ENCODE results near the gene COQ5.

The COQ5 gene

DNA sequence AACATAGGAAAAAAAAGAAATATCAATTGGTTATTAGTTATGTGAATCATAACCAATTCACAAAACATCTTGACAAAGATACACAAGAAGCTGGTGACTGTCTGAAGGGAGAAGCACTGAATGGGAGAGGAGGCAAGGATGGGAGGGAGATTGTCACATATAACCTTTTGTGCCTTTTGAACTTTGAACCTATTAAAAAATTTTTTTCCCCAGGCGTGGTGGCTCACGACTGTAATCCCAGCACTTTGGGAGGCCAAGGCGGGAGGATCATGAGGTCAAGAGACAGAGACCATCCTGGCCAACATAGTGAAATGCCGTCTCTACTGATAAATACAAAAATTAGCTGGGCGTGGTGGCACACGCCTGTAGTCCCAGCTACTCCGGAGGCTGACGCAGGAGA is 20.4 kb downstream of the COQ5 start (continued):
- TF ChIP-seq, protein P1, sequence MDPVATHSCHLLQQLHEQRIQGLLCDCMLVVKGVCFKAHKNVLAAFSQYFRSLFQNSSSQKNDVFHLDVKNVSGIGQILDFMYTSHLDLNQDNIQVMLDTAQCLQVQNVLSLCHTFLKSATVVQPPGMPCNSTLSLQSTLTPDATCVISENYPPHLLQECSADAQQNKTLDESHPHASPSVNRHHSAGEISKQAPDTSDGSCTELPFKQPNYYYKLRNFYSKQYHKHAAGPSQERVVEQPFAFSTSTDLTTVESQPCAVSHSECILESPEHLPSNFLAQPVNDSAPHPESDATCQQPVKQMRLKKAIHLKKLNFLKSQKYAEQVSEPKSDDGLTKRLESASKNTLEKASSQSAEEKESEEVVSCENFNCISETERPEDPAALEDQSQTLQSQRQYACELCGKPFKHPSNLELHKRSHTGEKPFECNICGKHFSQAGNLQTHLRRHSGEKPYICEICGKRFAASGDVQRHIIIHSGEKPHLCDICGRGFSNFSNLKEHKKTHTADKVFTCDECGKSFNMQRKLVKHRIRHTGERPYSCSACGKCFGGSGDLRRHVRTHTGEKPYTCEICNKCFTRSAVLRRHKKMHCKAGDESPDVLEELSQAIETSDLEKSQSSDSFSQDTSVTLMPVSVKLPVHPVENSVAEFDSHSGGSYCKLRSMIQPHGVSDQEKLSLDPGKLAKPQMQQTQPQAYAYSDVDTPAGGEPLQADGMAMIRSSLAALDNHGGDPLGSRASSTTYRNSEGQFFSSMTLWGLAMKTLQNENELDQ (tag by site-specific recombination; IDR thresholded peaks at IDR 0.05; ENCODE audit: low read depth), result no peak
- TF ChIP-seq ZNF629 (tag by site-specific recombination; IDR thresholded peaks at IDR 0.05) (no peak), ZNF335 (tag by site-specific recombination; conservative IDR thresholded peaks at IDR 0.05) (no peak), ZNF654 (tag by site-specific recombination; IDR thresholded peaks at IDR 0.05; ENCODE audit: low read depth) (no peak), ZFHX2 (tag by site-specific recombination; conservative IDR thresholded peaks at IDR 0.05) (no peak)
- TF ChIP-seq, protein P2, sequence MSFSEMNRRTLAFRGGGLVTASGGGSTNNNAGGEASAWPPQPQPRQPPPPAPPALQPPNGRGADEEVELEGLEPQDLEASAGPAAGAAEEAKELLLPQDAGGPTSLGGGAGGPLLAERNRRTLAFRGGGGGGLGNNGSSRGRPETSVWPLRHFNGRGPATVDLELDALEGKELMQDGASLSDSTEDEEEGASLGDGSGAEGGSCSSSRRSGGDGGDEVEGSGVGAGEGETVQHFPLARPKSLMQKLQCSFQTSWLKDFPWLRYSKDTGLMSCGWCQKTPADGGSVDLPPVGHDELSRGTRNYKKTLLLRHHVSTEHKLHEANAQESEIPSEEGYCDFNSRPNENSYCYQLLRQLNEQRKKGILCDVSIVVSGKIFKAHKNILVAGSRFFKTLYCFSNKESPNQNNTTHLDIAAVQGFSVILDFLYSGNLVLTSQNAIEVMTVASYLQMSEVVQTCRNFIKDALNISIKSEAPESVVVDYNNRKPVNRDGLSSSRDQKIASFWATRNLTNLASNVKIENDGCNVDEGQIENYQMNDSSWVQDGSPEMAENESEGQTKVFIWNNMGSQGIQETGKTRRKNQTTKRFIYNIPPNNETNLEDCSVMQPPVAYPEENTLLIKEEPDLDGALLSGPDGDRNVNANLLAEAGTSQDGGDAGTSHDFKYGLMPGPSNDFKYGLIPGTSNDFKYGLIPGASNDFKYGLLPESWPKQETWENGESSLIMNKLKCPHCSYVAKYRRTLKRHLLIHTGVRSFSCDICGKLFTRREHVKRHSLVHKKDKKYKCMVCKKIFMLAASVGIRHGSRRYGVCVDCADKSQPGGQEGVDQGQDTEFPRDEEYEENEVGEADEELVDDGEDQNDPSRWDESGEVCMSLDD (tag by site-specific recombination; IDR thresholded peaks at IDR 0.05), result no peak
- TF ChIP-seq, protein P3, sequence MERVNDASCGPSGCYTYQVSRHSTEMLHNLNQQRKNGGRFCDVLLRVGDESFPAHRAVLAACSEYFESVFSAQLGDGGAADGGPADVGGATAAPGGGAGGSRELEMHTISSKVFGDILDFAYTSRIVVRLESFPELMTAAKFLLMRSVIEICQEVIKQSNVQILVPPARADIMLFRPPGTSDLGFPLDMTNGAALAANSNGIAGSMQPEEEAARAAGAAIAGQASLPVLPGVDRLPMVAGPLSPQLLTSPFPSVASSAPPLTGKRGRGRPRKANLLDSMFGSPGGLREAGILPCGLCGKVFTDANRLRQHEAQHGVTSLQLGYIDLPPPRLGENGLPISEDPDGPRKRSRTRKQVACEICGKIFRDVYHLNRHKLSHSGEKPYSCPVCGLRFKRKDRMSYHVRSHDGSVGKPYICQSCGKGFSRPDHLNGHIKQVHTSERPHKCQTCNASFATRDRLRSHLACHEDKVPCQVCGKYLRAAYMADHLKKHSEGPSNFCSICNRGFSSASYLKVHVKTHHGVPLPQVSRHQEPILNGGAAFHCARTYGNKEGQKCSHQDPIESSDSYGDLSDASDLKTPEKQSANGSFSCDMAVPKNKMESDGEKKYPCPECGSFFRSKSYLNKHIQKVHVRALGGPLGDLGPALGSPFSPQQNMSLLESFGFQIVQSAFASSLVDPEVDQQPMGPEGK (tag by site-specific recombination; IDR thresholded peaks at IDR 0.05), result no peak

DNA sequence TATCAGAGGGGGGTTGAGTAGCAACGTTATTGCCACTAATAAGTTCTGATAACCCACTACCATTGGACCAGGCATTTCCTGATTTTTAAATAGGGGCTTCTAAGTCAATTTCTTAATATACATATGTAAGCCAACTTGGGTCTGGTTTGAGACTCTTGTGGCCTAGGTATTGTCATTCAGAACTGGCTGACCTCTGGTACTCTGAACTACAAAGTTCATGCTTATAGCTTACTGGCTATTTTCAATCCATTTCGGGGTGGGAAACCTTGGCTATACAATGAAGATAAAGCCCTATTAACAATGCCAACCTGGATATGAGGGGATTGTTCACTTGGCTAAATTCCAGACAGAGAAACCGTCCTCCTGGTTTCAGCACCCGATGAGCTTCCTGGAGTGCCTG is 24.4 kb downstream of the COQ5 start:
- CTCF ChIA-PET, result interaction anchor here (0.9 kb wide), 1 partner anchor 8 kb away, joined by 4 read pairs; no protein-coding TSS in a partner anchor
- no peak overlapping the region for H3K4me3 ChIP-seq (ENCODE audit: low read depth, low read length)
- POLR2A ChIA-PET, result interaction anchor here (0.6 to 2.6 kb wide), 2 partner anchors 8 to 131 kb away, joined by 3 to 12 read pairs; partner anchors contain the start of gene DYNLL1
- H3K27ac ChIP-seq (ENCODE audit: extremely low read depth, low read depth, low read length), result no peak overlapping the region
- H3K36me3 ChIP-seq (ENCODE audit: control insufficient read depth in 2 of 2, insufficient read depth in 1 of 2, low read length in 2 of 2), result peaks cover 34 to 49% of the 10 kb centered on the region in 2 experiments; a peak in 2 of 3 replicates
- H3K9me3 ChIP-seq (ENCODE audit: control insufficient read depth, insufficient read depth, low read depth, low read length), result no peaks in the 10 kb centered on the region
- H3K4me1 ChIP-seq (ENCODE audit: control insufficient read depth, insufficient read depth, low read length), result no peaks in the 10 kb centered on the region
- no peak for TF ChIP-seq ZSCAN23 (tag by site-specific recombination; IDR thresholded peaks at IDR 0.05)
- TF ChIP-seq ZFP3 (tag by site-specific recombination; IDR thresholded peaks at IDR 0.05; ENCODE audit: low read depth), result no peak
- TF ChIP-seq HOXC10 (CRISPR knock-in tag; IDR thresholded peaks at IDR 0.05), result no peak
- TF ChIP-seq, protein P4, sequence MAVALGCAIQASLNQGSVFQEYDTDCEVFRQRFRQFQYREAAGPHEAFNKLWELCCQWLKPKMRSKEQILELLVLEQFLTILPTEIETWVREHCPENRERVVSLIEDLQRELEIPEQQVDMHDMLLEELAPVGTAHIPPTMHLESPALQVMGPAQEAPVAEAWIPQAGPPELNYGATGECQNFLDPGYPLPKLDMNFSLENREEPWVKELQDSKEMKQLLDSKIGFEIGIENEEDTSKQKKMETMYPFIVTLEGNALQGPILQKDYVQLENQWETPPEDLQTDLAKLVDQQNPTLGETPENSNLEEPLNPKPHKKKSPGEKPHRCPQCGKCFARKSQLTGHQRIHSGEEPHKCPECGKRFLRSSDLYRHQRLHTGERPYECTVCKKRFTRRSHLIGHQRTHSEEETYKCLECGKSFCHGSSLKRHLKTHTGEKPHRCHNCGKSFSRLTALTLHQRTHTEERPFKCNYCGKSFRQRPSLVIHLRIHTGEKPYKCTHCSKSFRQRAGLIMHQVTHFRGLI (tag by site-specific recombination; IDR thresholded peaks at IDR 0.05), result no peak

DNA sequence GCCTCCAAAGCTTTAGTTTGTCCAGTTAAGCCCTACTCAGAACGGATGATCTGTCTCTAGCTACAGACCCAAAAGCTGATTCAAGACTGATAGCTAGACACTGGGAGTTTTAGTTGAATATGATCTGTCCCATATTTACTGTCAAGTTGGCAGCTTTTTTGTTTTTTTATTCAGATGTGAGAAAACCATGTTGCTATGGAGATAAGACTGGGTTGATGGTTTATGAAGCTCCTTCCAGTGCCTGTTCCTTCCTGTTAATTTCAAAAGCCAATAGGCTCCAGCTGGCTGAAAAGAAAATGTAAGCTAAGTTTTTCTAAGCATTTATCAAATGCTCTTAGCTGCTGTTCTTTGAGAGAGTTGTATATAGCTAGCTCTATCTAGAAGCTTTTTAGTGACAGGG is 28.4 kb downstream of the COQ5 start:
- Histone ChIP-seq H3K27ac (ENCODE audit: extremely low read depth, low read depth, low read length) (no peak overlapping the region), H3K36me3 (ENCODE audit: control insufficient read depth in 2 of 2, insufficient read depth in 1 of 2, low read length in 2 of 2) (peaks cover 11 to 51% of the 10 kb centered on the region in 2 experiments), H3K4me1 (ENCODE audit: control insufficient read depth, insufficient read depth, low read length) (no peaks in the 10 kb centered on the region), H3K4me3 (ENCODE audit: low read depth, low read length) (no peak overlapping the region), H3K9me3 (ENCODE audit: control insufficient read depth, insufficient read depth, low read depth, low read length) (no peaks in the 10 kb centered on the region)
- CTCF ChIA-PET, result interaction anchor here (0.5 kb wide), 1 partner anchor 32 kb away, joined by 3 read pairs; no protein-coding TSS in a partner anchor
- POLR2A ChIA-PET, result interaction anchor here (1.1 to 1.9 kb wide), 2 partner anchors 25 to 28 kb away, joined by 3 to 5 read pairs; partner anchors contain the start of gene COQ5
- no peak for TF ChIP-seq BCL11A (tag by site-specific recombination; IDR thresholded peaks at IDR 0.05; ENCODE audit: low read depth)
- TF ChIP-seq, protein P5, sequence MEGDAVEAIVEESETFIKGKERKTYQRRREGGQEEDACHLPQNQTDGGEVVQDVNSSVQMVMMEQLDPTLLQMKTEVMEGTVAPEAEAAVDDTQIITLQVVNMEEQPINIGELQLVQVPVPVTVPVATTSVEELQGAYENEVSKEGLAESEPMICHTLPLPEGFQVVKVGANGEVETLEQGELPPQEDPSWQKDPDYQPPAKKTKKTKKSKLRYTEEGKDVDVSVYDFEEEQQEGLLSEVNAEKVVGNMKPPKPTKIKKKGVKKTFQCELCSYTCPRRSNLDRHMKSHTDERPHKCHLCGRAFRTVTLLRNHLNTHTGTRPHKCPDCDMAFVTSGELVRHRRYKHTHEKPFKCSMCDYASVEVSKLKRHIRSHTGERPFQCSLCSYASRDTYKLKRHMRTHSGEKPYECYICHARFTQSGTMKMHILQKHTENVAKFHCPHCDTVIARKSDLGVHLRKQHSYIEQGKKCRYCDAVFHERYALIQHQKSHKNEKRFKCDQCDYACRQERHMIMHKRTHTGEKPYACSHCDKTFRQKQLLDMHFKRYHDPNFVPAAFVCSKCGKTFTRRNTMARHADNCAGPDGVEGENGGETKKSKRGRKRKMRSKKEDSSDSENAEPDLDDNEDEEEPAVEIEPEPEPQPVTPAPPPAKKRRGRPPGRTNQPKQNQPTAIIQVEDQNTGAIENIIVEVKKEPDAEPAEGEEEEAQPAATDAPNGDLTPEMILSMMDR (tag by site-specific recombination; IDR thresholded peaks at IDR 0.05), result no peak
- TF ChIP-seq, protein P6, sequence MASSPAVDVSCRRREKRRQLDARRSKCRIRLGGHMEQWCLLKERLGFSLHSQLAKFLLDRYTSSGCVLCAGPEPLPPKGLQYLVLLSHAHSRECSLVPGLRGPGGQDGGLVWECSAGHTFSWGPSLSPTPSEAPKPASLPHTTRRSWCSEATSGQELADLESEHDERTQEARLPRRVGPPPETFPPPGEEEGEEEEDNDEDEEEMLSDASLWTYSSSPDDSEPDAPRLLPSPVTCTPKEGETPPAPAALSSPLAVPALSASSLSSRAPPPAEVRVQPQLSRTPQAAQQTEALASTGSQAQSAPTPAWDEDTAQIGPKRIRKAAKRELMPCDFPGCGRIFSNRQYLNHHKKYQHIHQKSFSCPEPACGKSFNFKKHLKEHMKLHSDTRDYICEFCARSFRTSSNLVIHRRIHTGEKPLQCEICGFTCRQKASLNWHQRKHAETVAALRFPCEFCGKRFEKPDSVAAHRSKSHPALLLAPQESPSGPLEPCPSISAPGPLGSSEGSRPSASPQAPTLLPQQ (tag by site-specific recombination; IDR thresholded peaks at IDR 0.05), result no peak
- TF ChIP-seq, protein P7, sequence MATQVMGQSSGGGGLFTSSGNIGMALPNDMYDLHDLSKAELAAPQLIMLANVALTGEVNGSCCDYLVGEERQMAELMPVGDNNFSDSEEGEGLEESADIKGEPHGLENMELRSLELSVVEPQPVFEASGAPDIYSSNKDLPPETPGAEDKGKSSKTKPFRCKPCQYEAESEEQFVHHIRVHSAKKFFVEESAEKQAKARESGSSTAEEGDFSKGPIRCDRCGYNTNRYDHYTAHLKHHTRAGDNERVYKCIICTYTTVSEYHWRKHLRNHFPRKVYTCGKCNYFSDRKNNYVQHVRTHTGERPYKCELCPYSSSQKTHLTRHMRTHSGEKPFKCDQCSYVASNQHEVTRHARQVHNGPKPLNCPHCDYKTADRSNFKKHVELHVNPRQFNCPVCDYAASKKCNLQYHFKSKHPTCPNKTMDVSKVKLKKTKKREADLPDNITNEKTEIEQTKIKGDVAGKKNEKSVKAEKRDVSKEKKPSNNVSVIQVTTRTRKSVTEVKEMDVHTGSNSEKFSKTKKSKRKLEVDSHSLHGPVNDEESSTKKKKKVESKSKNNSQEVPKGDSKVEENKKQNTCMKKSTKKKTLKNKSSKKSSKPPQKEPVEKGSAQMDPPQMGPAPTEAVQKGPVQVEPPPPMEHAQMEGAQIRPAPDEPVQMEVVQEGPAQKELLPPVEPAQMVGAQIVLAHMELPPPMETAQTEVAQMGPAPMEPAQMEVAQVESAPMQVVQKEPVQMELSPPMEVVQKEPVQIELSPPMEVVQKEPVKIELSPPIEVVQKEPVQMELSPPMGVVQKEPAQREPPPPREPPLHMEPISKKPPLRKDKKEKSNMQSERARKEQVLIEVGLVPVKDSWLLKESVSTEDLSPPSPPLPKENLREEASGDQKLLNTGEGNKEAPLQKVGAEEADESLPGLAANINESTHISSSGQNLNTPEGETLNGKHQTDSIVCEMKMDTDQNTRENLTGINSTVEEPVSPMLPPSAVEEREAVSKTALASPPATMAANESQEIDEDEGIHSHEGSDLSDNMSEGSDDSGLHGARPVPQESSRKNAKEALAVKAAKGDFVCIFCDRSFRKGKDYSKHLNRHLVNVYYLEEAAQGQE (tag by site-specific recombination; IDR thresholded peaks at IDR 0.05), result no peak
- no peak for TF ChIP-seq ZNF785 (tag by site-specific recombination; IDR thresholded peaks at IDR 0.05)
